Pons (tissue), 1 donor: Measurements from ENCODE around the gene PLBD2.
A peak's percentile ranks its signal among the peaks of the same experiment; 100 is the strongest.
"Not testable (repeated sequence)": the region's sequence is repeated elsewhere in the genome, so short reads cannot be mapped to it uniquely, and the experiment has no call there.

ENCODE experiments used
- DNase-seq: peaks from one replicate; pipeline ENCODE4 v3.0.0-alpha.2; 2016; ENCODE audit warnings: low spot score

Gene PLBD2

DNA sequence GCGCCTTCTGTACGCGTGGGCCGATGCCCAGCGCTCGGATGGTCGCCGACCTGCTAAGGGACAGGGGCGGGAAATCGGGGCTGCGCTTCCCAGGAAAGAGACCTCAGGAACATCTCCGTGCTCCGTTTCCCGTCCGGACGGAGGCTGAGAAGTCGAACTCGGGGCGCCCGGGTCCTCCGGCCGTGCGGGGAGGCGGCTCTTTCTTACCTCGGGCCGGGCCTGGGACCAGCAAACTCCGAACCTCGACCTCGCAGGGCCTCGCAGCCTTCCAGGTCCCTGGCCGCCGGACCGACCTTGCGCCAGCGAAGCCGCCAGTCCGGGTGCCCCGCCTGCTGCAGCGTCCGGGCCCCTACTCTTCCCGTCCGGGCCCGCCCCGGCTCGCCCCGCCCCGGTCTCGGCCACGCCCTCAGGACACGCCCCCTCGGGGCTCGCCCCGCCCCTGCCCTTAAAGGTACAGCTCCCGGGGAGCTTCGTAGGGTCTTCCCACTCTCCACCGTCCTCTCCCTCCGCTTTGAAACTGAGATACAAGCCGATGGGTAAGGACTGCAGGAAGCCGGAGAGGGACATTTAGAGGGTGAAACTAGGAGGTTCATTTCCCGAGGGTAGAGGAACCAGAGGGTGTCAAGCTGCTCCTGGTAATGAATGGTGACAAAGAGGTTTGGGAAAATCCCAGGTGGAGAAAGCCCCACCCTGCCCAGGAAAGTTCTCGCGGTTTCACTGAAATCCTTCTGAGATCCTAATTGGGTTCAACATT, 23.4 kb upstream of the PLBD2 start, which contains the start of gene SLC8B1:
SLC8B1 (minus strand) TSS at position 324 of the 754 bp plus-strand sequence. CDS start 2,231 bp downstream, outside the sequence.
- peak; percentile 75 for DNase-seq

DNA sequence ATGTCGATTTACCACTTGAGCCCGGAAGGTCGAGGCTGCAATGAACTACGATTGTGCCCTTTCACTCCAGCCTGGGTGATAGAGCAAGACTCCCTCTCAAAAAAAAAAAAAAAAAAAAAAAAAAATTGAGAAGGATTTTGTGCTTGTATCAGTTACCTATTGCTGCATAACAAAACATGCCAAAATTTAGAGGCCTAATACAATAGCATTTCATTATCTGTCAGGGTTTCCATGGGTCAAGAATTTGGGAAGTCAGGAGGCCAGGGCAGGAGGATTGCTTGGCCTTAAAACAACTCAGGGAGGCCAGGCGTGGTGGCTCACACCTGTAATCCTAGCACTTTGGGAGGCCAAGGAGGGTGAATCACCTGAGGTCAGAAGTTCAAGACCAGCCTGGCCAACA, 18.8 kb upstream of the PLBD2 start:
- no peak for DNase-seq

DNA sequence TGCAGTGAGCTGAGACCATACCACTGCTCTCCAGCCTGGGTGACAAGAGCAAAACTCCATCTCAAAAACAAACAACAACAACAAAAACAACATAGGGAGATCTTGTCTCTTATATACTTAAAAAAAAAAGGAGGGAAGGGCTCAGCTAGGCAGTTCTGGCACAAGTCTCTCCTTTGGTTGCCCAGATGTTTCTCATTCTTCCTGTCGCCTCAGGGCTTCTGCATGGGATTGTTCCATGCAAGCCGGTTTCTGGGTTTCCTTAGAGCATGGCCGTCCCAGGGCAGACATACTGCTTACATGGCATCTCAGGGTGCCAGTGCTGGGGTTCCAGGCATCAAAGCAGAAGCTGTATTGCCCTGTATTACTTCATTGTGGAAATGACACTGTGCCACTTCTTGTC, 18.3 kb upstream of the PLBD2 start:
- DNase-seq: no peak

DNA sequence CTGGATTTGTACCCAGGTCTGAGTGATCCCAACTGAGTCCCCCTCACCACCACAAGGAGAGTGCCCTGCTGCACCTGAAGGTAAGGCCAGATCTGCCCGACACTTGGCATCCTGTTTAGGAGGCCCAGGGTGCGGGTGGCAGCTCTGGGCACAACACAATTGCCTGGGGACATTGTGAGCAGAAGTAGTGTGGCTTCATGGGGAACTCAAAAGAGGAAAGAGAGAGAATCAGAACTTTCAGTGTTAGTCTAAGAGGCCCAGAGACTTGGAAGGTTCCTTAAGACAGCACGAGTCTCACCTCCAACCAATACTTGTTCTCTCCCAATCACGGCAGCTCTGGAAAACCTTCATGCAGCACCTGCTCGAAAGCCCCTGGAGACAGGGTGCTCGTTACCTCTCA, 16.9 kb upstream of the PLBD2 start:
- DNase-seq: peak; percentile 29

DNA sequence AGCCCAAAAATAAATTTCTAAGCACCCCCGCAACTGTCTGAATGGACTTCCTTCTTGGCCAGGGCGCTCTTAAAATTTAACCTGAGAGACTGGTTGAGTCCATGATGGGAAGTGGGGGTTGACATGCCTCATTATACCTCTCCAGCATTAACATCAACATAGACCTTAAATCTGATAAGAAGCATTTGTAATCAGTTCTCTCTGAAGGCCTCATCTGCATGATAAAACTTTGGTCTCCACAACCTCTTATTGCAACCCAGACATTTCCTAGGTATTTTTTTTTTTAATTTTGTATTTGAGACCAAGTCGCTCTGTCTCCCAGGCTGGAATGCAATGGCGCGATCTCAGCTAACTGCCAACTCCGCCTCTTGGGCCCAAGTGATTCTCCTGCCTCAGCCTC, 13.1 kb upstream of the PLBD2 start:
- no peak for DNase-seq

DNA sequence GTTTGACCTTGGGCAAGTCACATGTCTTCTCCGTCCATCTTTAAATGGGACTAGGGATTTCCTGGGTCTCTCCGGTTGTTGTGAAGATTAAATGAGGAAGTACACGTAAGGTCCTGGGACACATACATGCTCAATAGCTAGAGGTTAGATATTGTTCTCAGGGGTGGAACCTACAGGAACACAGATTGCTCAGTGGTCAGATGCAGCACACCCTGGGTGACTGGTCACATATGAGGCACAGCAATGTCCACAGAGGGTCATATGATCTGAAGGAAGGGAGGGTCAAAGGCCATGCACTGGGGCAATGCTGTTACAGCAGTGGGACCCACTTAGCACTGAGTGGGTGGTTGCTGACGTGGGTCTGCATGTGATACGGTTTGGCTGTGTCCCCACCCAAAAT, 12.0 kb upstream of the PLBD2 start:
- DNase-seq: no peak

DNA sequence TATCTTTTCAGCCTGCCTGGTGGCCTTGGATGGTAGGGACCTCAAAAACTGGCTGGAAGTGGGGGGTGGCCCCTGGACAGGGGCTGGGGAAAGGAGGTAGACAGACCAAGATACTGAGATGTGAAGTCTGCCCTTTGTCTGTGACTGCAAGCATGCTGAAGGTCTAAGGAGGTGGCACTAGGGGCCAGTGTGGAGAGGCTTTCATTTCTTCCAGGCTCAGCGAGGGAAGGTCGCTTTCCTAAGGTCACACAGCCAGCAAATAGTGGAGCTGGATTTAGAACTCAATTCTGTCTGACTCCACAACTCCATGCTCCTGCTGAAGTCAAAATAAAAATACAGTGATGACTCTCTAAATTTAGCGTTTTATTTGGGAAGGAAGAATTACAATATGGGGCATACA, 11.3 kb upstream of the PLBD2 start:
- no peak for DNase-seq

DNA sequence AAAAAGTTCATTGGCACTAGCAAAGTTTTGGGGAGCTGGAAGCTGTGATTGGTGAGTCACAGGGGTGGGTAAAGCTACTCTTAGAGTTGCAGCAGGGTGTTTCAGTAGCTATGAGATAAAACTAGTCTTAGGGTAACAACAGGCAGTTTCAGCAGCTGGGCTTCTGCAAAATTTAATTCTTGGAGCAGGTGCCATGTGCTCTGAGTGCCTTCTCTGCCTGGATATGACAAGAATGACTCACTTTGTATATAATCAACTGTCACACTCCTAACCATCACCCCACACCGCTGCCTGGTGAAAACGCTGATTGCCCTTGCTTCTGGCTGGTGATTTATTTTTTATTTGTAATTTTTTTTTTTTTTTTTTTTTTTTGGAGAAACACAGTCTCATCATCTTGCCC, 10.5 kb upstream of the PLBD2 start:
- no peak for DNase-seq

DNA sequence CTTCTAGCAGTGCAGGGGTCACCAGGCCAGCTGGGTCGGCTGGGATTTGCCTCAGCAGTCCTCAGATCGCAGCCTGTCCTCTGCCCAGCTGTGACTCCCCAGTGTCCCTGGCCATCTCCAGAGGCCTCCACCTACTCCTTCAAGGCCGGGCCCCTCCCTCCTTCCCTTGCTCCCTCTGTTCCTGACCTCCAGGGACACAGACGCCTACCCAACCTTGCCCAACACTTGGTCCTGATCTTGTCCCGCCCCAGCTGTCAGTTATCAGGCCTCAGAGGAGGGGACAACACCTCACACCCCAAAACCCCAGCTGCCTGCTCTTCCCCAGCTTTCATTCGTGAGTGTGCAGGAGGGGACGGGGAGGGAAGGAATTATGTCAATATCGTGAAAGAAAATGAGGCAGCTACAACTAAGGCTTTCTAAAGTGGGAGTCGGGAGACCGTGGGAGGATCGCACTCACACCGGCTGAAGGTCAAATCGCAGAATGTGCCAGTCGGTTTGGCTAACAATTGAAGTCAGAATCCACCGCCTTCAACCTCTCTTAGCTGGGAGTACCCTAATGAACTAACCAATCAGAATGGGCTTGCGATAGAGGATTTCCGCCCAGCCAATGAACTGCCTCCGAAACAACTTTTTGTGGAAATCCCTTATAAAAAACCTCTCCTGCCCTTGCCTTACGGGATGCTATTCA, 9.4 kb upstream of the PLBD2 start:
- DNase-seq: no peak

DNA sequence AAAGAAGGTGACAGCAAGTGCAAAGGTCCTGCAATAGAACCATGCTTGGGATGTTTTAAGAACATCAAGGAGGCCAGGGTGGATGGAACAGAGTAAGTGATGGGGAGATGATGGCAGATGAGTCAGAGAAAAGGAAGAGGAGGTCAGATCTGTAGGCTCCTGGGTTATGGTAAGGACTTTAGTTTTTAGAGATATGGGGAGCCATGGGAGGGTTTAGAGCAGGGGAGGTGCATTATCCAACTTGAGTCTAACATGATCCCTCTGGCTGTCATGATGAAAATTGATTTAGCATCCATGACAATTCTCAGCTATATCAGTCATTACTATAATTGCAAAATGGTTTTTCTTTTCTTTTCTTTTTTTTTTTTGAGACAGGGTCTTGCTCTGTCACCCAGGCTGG, 7.3 kb upstream of the PLBD2 start:
- DNase-seq: no peak

DNA sequence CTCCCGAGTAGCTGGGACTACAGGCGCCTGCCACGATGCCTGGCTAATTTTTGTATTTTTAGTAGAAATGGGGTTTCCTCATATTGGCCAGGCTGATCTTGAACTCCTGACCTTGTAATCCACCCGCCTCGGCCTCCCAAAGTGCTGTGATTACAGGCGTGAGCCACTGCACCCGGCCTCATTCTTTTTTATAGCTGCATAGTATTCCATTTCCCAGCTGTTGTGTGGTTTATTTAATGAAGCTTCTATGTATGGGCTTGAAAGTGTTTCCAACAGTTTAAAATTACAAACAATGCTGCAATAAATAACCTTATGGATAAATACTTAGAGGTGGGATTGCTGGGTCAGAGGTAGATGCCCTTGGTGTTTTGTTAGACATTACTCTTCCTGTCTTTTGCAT, 4.2 kb upstream of the PLBD2 start:
- DNase-seq: not testable (repeated sequence)

DNA sequence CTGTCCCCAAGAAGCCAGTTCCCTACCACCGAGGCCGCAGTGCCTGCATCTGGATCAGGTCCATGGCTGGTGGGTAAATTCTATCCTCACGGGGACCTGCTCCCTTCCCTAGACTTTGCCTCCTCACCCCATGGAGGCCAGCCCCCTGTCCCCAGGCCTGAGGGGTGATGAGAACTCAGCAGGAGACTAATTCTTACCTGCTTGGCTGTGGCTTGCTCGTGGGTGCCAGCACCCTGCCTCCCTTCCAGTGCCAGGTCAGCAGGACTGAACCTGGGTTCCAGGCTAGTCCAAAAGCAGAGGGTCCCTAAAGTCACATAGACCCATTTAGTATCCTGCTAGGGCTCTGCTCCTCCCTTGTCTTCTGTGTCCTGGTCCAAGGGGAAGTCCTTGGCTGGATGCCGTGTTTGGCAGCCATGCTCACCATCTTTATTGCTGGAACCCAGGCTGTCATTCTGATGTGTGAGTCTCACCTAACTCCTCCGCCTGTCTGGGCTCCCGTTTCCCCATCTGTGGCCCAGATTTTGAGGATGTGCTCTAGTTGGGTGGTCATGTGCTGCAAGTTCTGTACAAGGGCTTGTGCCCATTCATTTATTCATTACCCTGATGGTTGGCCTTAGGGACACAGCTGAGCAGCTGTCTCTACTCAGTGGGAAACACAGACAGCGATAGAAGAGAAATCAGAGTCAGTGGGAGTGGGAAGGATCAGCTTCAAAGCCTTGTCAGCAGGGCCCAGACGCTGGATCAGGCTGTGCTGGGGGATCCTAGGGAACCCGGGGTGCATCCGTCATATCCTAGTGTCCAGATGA, 949 bp downstream of the PLBD2 start:
- DNase-seq: peak; percentile 79

DNA sequence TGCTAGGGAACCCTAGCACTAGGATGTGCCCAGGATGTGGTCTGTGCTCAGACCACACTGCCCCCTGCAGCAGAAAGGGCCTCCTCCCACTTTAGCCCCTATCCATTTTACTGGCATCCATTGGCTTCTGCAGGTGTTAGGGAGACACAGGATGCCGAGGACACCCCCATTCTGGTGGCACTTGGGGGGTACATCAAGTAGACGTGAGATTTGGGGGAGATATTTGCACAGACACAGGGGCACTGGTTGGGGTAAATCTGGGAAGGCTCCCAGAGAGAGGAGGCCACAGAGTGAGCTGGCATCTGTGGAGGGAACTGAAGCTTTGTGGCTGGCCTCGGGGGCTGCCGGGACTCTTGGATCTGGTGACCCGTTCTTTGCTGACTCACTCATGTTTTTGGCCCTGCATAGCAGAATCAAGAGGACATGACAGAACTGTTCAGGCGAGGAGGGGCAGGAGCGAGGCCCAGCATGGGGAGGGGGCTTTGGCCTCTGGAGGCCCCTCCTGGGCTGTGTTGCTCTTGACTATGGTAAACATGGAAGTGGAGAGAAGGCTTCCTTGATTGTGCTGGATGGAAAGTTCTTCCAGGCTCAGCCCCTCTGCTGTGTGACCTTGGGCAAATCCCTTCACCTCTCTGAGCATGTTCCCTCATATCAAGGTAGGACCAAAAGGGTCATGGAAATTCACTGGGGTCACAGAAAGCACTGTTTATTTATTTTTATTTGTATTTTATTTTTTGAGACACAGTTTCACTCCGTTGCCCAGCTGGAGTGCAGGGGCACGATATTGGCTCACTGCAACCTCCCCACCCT, 1.8 kb downstream of the PLBD2 start:
- DNase-seq: peak; percentile 14

DNA sequence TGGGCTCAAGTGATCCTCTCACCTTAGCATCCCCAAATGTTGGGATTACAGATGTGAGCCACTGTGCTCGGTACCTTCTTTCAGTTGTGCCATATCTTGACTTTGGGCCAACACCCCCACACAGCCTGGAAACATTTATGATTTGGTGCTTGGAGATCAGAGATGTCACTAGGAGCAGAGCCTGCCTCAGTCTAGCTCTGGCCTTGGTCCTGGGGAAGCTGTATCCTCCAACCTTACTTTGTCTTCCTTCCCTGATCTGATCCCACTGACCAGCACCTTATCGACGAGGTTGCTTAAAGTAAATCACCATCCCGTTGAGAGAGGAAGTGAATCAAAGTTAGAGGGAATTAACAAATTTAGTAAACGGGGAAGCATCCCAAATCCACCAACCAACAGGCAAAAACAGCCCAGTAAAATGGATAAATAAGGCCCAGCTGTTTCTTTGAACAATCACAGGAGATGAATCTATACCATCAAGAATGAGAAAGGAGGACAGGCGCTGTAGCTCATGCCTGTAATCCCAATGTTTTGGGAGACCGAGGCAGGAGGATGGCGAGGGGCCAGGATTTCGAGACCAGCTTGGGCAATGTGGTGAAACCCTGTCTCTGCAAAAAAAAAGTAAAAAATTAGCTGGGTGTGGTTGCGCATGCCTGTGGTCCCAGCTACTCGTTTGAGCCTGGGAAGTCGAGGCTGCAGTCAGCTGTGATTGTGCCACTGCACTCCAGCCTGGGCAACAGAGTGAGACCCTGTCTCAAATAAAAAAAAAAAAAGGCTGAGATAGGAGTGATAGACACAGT, 3.4 kb downstream of the PLBD2 start:
- DNase-seq: no peak

DNA sequence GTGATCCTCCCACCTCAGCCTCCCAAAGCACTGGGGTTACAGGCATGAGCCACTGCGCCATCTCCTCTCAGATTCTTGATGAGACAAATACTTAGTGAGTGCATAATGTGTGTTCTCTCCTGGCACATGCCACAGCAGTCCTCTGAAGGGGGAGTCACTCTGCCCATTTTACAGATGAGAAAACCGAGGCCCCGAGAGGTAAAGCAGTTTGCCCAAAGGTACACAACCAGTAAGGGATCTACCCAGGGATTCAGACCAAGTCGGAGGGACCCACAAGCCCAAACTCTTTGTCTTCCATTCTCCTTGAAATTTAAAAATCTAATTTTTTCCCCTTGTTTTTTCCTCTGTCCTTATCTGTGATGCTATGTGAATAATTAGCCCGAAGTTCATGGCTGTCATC, 6.3 kb downstream of the PLBD2 start:
- no peak for DNase-seq

DNA sequence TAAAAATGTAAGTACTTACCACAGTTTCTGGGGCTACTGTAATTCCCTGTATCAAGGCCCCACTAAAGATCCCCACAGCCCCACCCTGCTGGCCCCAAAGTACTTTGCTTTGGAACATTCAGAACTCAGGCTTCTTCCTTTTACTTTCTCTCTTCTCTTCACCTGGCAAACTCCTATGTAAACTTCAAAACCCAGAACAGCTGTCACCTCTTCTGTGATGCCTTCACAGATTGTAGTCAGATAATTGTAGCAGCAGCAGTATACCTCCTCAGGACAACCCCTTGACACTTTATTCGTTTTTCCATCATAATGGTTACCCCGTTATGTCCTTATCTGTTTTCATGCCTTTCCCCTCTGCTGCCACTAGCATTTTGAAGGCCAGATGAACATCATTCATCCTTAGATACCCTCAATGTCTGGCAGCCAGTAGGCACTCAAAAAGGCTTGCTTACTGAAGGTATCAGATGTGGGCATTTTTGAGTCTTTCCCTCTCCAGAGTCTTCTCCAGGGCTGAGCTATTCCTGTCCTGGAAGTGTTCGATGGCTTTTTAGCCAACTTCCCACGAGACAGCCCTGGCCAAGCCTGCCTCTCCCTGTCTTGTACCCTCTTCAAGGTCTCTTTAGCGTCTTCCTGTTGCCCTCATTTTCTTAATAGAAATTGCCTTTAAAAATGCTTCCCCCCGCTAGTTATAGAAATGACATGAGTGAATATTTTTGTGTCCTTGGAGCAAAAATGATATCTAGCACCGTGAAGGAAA, 7.4 kb downstream of the PLBD2 start:
- no peak for DNase-seq

DNA sequence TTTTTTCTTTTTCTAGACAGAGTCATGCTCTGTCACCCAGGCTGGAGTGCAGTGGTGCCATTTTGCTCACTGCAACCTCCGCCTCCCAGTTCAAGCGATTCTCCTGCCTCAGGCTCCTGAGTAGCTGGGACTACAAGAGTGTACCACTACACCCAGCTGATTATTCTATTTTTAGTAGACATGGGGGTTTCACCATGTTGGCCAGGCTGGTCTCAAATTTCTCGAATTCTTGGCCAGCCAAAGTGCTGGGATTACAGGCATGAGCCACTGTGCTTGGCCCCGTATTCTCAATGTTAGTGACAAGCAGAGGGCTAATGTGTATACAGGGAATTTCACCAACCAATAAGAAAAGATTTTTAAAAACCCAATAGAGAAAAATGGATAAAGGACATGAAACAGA, 8.4 kb downstream of the PLBD2 start:
- DNase-seq: no peak

DNA sequence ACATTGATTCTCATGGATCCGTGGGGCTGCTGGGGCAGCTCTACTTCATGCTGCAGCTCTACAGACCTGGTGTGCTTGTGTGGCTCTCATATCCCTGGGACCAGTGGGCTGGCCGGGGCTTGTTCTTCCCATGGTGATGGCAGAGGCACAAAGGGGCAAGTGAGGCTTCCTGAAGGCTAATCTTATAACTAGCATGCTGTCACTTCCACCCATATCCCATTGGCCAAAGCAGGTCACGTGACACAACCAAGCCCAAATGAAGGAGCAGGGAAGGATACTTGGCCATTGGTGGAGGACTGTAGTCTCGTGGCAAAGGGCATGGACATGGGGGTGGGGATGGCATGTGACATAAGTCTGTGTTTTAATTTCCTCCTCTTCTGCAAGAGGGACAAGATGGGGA, 9.9 kb downstream of the PLBD2 start:
- no peak for DNase-seq

DNA sequence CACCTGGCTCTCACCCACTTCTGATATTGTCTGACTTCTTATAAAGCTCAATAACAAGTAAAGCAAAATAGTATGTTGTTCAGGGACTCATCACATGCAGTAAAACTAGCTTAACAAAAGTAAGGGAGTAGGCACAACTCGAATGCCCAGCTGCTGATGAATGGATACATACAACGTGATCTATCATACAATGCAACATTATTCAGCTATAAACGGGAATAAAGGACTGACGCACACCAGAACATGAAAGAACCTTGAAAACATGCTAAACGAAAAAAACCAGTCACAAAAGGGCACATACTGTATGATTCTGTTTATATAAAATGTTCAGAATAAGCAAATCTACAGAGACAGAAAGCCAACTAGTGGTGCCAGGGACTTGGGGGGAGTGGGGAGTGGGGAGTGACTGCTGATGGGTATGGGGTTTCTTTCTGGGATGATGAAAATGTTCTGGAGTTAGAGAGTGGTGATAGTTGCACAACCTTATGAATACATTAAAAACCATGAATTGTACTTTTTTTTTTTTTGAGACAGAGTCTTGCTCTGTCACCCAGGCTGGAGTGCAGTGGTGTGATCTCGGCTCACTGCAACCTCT, 11.1 kb downstream of the PLBD2 start:
- DNase-seq: peak; percentile 84
